Activated B cell treated with CpG ODN at 0.5 μM for 24 hours (primary cell): ENCODE measurements around the gene ANGPTL2. TPM values are rescaled to one million over a fixed set of nuclear protein-coding genes. Genes with fewer than 3 reads are reported as not detected.

Experiments used
- ATAC-seq: fragments of 200-7000 bp; cut with Tn5 transposase; one replicate; pipeline ENCODE4 v1.10.0; 2021; ENCODE audit warnings: low read depth, mild to moderate bottlenecking, moderate library complexity
- CTCF ChIA-PET: fragments of 350-600 bp; sonication (Branson Sonifier 250); formaldehyde crosslinking; loops from one replicate; lab custom pipeline; 2021; ENCODE audit warnings: antibody characterized with exemption; lab: Charles Lee
- POLR2A ChIA-PET: fragments of 350-600 bp; sonication (Branson Sonifier 250); formaldehyde crosslinking; loops from one replicate; lab custom pipeline; 2021; ENCODE audit warnings: antibody characterized with exemption; lab: Charles Lee
- DNase-seq: peaks from one replicate; pipeline ENCODE4 v3.0.0; 2022
- H3K27ac Mint-ChIP-seq: one replicate; pipeline ENCODE4 v1.8.0; 2020; ENCODE audit warnings: mixed read lengths
- H3K27me3 Mint-ChIP-seq: one replicate; pipeline ENCODE4 v1.8.0; 2021; ENCODE audit warnings: mixed read lengths
- H3K36me3 Mint-ChIP-seq: one replicate; pipeline ENCODE4 v1.8.0; 2021; ENCODE audit warnings: low read depth, mixed read lengths
- H3K4me1 Mint-ChIP-seq: one replicate; pipeline ENCODE4 v1.8.0; 2021; ENCODE audit warnings: mixed read lengths
- H3K4me3 Mint-ChIP-seq: one replicate; pipeline ENCODE4 v1.8.0; 2020; ENCODE audit warnings: mild to moderate bottlenecking, mixed read lengths
- H3K9me3 Mint-ChIP-seq: one replicate; pipeline ENCODE4 v1.8.0; 2020; ENCODE audit warnings: mixed read lengths
- CTCF ChIP-seq: fragments of 200-600 bp; IDR thresholded peaks from one replicate; pipeline ENCODE4 v1.8.0; 2022; ENCODE audit warnings: antibody characterized with exemption, mild to moderate bottlenecking
- intact Hi-C: fragments of 100-400 bp; cut with micrococcal nuclease; formaldehyde crosslinking; loops from one replicate; pipeline ENCODE4 v1.15.1; 2024
- total RNA-seq: library from RNA; stranded (reverse); gene quantifications from 2 replicates; pipeline ENCODE4 v1.2.3, GENCODE V29; 2022

The ANGPTL2 gene
- total RNA-seq, 1 donor from 2014 or later, result not detected

DNA sequence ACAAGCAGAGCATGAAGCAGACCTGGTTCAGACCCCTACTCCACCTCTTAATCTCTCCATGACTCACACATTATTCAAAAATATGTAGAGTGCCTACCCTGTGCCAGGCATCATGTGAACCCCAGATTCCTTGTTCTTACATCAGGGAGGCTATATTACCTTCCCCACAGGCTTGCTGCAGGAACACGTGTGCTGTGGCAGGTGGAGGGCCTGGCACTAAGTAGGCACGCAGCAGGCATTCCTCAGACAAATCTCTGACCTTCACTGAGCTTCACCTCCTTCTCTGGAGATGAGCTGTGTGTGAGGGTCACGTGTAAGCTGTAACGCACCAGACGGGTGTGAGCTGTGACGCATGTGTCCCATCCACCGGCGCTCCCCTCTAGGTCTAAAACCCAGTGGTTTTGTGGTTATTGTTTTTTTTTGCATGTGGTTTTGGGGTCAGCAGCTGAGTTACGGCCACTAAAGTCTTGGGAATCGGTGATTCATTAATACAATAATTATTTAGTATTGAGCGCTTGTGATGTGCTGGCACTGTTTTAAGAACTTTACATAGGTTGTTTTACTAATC is 30.3 kb downstream of the ANGPTL2 start:
- Mint-ChIP-seq H3K4me3 (no peak overlapping the region), H3K36me3 (peaks cover 14% of the 10 kb centered on the region), H3K27ac (no peak overlapping the region), H3K27me3 (no peaks in the 10 kb centered on the region), H3K4me1 (no peaks in the 10 kb centered on the region), H3K9me3 (no peaks in the 10 kb centered on the region)
- intact Hi-C loops, result no loop called here
- ATAC-seq (no peak), DNase-seq (no peak)
- POLR2A ChIA-PET, result no interaction called here
- CTCF ChIA-PET, result no interaction called here
- TF ChIP-seq CTCF, result no peak

DNA sequence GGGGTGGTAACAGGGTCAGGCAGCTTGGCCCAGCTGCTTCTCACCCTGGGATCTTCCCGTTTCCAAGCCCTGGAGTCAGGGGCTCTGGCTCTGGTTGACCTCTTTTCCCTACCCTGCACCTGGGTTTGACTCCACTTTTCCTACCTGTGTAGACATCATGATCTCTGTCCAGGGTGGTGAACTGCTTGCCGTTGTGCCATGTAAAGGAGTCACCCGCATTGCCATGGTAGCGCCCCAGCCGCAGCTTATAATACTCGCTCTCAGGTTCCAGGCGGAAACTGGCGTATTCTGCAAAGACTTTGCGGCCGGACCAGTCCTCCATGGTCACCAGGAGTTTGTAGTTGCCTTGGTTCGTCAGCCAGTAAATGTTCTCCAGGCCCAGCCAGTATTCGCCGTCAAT is 30.9 kb downstream of the ANGPTL2 start:
- ATAC-seq (no peak), DNase-seq (no peak)
- Mint-ChIP-seq H3K36me3 (peaks cover 17% of the 10 kb centered on the region), H3K4me1 (no peaks in the 10 kb centered on the region), H3K9me3 (no peaks in the 10 kb centered on the region), H3K4me3 (no peak overlapping the region), H3K27me3 (no peaks in the 10 kb centered on the region), H3K27ac (no peak overlapping the region)
- CTCF ChIA-PET, result no interaction called here
- intact Hi-C loops, result no loop called here
- POLR2A ChIA-PET, result no interaction called here
- no peak for TF ChIP-seq CTCF

- no peak for ATAC-seq
- no peak overlapping the region for H3K27ac Mint-ChIP-seq
- TF ChIP-seq CTCF, result no peak
Measured at GRCh38 chr9:127090341-127090985, 32.0 kb downstream of the ANGPTL2 start.

DNA sequence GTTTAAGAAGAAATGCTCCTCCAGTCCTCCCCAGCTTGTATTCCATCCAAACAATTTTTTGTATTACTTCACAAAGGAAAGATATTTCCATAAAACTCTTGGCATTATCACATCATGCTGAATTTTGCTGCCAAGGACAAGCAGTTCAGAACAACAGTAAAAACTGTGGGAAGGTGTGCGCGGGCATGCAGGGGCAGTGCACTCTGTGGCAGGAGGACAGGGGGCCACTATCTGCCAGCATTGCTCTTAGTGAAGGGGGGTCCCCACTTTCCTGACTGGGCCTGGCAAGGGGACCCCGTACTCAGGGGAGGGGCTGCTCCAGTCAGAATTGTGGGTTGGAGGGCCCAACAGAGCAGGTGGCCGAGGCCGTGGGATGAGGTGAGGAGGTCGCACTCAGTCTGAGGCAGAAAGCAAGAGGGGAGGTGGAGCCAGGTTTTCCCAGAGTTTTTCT is 32.8 kb downstream of the ANGPTL2 start:
- intact Hi-C loops, result no loop called here
- TF ChIP-seq CTCF, result no peak
- ATAC-seq, result no peak
- no peaks in the 10 kb centered on the region for H3K9me3 Mint-ChIP-seq
- H3K4me1 Mint-ChIP-seq, result no peaks in the 10 kb centered on the region
- peaks cover 17% of the 10 kb centered on the region for H3K36me3 Mint-ChIP-seq
- POLR2A ChIA-PET, result no interaction called here
- CTCF ChIA-PET, result no interaction called here
- no peak overlapping the region for H3K4me3 Mint-ChIP-seq
- H3K27ac Mint-ChIP-seq, result no peak overlapping the region
- H3K27me3 Mint-ChIP-seq, result no peaks in the 10 kb centered on the region
- no peak for DNase-seq

More at GRCh38 chr9:127090341-127090985, 32.0 kb downstream of the ANGPTL2 start:
- CTCF ChIA-PET, result no interaction called here
- peaks cover 17% of the 10 kb centered on the region for H3K36me3 Mint-ChIP-seq
- H3K9me3 Mint-ChIP-seq, result no peaks in the 10 kb centered on the region
- POLR2A ChIA-PET, result no interaction called here
- H3K4me1 Mint-ChIP-seq, result no peaks in the 10 kb centered on the region
- H3K4me3 Mint-ChIP-seq, result no peak overlapping the region
- DNase-seq, result no peak
- intact Hi-C loops, result no loop called here
- no peaks in the 10 kb centered on the region for H3K27me3 Mint-ChIP-seq

DNA sequence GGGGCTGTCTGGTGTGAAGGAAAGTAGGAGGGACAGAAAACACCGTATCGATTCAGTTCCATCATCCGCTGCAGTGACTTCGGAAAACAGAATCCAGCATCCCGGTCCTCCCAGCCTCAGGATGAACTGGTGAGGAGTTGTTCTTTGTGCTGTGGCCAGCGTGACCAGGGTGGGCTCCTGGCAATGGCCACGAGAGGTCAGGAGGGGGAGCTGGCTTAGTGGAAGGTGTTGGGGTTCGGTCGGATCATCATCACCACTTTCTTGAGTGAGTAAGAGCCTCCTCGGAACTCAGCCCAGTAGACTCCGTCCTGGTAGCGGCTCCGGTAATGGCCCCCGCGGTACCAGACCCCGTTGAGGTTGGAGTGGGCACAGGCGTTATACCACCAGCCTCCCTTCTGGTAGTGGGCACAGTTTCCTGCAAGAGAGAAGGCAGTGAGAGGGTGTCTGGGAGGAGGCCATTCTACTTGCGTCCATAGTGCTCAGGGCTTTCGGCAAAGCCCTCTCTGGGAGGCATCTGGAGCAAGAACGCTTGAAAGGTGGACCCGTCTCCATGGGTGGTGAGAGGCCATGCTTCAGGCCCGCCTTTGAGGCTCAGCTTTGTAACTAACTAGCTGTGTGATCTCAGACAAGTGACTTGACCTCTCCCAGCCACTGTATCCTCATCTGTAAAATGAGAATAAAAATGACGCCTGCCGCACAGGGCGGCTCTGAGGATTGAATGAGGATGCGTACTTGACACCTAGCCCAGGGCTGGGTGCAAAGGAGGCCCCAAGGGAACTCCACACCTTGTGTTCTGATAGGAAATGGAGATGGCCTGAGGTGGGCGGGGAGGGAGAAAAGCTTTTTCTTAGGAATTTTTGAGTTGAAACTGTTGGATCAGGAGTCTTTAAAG is 33.5 kb downstream of the ANGPTL2 start:
- Mint-ChIP-seq H3K36me3 (peaks cover 17% of the 10 kb centered on the region), H3K27ac (no peak overlapping the region), H3K9me3 (no peaks in the 10 kb centered on the region), H3K27me3 (no peaks in the 10 kb centered on the region), H3K4me3 (no peak overlapping the region), H3K4me1 (no peaks in the 10 kb centered on the region)
- no peak for DNase-seq
- intact Hi-C loops, result no loop called here
- POLR2A ChIA-PET, result no interaction called here
- no peak for ATAC-seq
- no peak for TF ChIP-seq CTCF
- CTCF ChIA-PET, result no interaction called here
